KOPT-K1 (cell line): ENCODE data around the gene SLC25A25.
A peak's percentile ranks its signal among the peaks of the same experiment; 100 is the strongest.
"Not testable (repeated sequence)": the region's sequence is repeated elsewhere in the genome, so short reads cannot be mapped to it uniquely, and the experiment has no call there.

ENCODE experiments used
- H3K27ac ChIP-seq: fragments of 200-600 bp; sonication (generic); 2 replicates; pipeline ENCODE4 v1.5.1; 2016; ENCODE audit warnings: antibody characterized with exemption, mild to moderate bottlenecking, low read depth, low read length; ENCODE audit not compliant: poor library complexity, severe bottlenecking
- H3K36me3 ChIP-seq: fragments of 200-600 bp; sonication (generic); 2 replicates; pipeline ENCODE4 v1.5.1; 2017; ENCODE audit warnings: antibody characterized with exemption, mild to moderate bottlenecking, low read length, moderate library complexity; ENCODE audit not compliant: insufficient read depth
- H3K9me3 ChIP-seq: fragments of 200-600 bp; sonication (generic); 2 replicates; pipeline ENCODE4 v1.5.1; 2017; ENCODE audit warnings: antibody characterized with exemption, low read length, mild to moderate bottlenecking; ENCODE audit not compliant: insufficient read depth, poor library complexity, severe bottlenecking

The SLC25A25 gene

DNA sequence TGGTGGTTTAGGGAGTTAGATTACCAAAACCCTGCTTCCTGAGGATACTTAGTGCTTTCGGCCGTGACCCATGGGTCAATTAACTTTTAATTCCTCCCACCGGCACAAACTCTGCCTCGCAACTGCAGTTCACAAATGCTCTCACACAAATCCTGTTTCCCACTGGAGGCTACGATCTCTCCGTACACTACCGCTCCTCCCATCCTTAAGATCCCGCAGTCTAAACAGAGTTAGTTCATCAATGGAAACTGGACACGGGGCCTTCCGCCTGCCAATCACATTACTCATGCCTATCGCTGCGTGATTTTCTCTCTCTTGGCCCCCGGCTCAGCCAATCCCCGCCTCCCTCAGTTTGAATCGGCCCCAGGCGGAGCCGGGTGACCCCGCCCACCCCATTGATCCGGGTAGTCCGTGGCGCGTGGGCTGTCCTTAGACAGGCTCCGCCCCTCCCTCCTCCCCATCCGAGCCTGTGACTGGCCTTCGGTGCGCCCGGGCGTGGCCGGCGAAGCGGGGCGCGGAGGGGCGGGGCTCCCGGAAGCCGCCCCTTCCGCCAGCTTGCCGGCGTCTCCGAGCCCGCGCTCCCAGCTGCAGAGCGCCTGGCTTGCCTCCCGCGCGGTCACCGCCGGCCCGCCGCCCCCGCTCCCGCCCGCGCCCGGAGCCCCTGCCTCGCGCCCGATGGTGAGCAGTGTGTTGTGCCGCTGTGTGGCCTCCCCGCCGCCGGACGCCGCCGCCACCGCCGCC, at the start of gene SLC25A25:
SLC25A25 (plus strand) TSS at position 588 of the 741 bp plus-strand sequence; CDS start at position 676, 88 bp downstream.
- Histone ChIP-seq H3K36me3 (peaks cover 9% of the 10 kb centered on the region), H3K9me3 (no peaks in the 10 kb centered on the region), H3K27ac (peak within 1 kb of the TSS; percentile 89)

DNA sequence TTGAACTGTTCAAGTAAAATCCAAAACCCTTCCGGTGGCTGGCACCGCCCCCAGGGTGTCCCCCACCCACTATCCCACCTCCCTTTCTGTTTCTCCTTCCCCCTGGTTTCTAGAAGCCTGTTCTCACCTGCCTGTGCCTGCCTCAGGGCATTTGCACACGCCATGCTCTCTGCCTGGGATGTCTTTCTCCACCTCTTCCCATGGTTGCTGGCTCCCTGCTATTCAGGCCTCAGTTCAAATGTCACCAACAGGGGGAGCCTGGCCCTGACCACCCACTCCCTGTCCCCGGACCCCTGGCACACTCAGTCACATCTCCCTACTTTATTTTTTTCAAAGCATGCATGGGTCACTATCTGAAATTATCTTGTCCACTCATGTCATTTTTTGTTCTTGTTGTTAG, 47.3 kb upstream of the SLC25A25 start:
- H3K9me3 ChIP-seq: no peaks in the 10 kb centered on the region
- no peak overlapping the region for H3K27ac ChIP-seq
- no peaks in the 10 kb centered on the region for H3K36me3 ChIP-seq

DNA sequence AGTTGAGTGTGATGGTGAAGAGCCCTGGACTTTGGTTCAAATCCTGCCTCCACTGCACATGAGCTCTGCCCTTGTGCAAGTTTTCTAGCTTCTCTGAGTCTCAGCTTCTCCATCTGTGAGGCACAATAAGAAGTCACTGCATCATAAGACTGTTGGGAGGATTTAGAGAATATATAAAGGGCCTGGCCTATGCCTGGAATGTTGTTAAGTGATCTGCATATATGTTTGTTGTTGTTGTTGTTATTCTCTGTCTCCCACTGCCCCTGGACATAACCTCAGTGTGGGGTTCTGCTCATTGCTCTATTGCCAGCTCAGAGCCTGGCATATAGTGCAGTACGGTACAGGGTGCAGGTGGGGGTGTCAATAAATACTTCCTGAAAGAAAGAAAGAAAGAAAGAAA, 46.9 kb upstream of the SLC25A25 start:
- H3K36me3 ChIP-seq: no peaks in the 10 kb centered on the region

DNA sequence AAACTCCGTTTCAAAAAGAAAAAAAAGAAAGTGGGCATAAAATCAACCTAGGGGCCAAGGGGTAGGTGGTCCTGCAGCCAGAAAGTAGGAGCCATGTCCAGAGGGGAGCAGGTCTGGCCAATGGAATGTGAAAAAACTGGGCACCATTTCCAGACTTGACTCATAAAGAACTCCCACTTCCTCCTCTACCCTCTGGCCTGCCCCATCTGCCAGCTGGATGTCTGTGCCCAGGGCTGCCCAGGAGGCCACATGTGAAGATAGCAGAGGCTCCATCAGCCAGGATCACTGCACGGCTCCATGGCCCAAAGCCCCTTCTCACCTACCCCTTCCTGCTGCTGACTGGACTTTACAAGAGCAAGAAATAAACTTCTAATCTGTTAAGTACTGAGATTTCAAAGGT, 45.1 kb upstream of the SLC25A25 start:
- Histone ChIP-seq H3K9me3 (no peaks in the 10 kb centered on the region), H3K27ac (no peak overlapping the region), H3K36me3 (no peaks in the 10 kb centered on the region)

More for the DNA sequence above, 46.9 kb upstream of the SLC25A25 start:
- Histone ChIP-seq H3K27ac (no peak overlapping the region), H3K9me3 (no peaks in the 10 kb centered on the region)

DNA sequence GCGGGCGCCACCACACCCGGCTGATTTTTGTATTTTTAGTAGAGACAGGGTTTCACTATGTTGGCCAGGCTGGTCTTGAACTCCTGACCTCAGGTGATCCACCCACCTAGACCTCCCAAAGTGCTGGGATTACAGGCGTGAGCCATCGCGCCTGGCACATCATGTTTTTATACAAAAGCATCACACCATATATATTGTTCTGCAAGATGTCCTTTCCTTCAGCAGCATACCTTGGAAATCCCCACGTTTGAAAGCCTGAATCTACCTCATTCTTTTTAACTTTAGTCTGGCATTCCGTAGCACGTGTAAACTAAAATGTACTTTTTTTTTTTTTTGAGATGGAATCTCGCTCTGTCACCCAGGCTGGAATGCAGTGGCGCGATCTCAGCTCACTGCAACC, 44.4 kb upstream of the SLC25A25 start:
- not testable (repeated sequence) for H3K27ac ChIP-seq, H3K36me3 ChIP-seq, H3K9me3 ChIP-seq

DNA sequence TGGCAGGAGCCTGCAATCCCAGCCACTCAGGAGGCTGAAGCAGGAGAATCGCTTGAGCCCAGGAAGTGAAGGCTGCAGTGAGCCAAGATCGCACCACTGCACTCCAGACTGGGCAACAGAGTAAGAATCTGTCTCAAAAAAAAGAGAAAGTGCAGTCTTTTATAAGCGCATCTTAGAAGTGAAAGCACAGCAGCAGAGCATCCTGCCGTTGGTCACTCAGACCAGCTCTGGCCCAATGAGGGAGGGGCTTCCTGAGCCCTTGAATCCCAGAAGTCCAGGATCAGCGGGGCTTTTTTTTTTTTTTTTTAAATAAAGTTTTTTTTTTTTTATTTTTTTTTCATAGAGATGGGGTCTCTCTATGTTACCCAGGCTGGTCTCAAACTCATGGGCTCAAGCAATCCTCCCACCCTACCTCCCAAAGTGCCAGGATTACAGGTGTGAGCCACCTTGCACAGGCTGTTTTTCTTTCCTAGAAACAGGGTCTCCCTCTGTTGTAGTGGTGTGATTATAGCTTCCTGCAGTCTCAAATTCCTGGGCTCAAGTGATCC, 43.2 kb upstream of the SLC25A25 start:
- Histone ChIP-seq H3K36me3 (no peaks in the 10 kb centered on the region), H3K9me3 (no peaks in the 10 kb centered on the region), H3K27ac (peak overlapping the region; percentile 77)

DNA sequence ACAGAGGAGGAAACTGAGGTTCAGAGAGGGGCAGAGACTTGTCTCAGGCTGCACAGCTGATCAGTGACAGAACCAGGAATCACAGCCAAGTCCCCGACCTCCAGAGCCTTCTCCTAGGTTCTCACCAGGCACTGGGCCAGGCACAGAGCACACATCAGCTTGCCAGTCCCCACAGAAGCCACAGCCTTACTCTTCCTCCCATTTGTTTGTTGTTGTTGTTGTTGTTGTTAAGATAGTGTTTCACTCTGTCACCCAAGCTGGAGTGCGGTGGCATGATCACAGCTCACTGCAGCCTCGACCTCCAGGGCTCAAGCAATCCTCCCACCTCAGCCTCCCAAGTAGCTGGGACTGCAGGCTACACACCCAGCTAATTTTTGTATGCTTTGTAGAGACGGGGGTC, 42.3 kb upstream of the SLC25A25 start:
- Histone ChIP-seq H3K36me3 (no peaks in the 10 kb centered on the region), H3K27ac (peak overlapping the region; percentile 77), H3K9me3 (no peaks in the 10 kb centered on the region)

DNA sequence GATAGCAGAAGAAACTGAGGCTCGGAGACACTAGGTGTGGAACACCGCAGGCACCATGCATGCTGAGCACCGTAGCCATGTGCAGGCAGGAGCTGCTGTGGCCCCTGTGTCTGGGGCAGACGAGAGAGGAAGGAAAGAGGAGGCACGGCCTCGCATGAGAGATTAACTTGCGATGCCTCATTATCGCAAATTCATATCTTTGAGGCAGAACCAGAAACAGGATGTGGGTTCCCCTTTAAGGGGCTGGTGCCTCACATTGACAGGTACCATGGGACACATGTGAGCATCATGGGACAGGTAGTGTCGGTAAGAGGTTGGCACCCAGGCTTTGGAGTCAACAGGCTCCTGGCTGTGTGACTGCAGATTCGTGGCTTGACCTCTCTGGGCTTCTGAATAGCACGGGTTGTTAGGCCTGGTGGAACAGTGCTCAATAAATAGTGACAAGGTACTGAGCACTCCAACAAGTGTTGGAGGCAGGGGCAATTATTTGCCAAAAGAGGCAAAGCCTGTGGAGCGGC, 41.7 kb upstream of the SLC25A25 start:
- H3K36me3 ChIP-seq: no peaks in the 10 kb centered on the region
- peak overlapping the region; percentile 77 for H3K27ac ChIP-seq
- no peaks in the 10 kb centered on the region for H3K9me3 ChIP-seq

DNA sequence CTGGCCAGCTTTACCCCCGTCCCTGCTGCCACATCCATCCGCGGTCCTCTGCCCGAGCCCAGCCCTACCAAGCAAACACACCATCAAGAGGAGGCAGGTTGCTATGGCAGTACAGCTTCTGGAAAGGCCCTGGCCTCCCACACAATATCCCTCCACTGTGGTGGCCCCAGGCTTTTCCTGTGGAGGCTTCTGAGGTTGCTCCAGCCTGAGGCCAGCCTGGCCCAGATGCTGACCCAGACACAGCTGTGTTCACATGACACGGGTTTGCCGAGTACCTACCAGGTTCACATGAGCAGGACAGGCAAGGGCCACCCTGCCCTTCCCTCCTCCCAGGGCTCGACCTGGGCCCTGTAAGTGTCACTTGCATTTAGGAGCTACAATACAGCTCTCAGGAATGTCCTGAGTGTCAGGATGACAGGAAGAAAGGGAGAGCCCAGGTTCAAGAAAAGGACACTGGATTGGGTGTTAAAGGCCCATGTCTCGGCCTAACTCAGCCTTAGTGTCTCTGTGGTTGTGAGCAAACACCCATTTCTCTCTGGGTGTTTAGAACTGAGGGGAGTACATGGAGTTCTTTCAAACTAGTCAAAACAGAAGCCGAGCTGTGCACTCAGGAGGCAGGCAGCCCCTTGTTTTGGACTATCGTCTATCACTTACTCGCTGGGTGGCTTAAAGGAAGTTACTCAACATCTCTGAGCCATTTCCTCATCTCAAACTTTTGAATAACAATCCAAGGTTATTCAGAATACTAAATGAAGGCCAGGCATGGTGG, 41.1 kb upstream of the SLC25A25 start:
- Histone ChIP-seq H3K9me3 (no peaks in the 10 kb centered on the region), H3K36me3 (no peaks in the 10 kb centered on the region), H3K27ac (peak overlapping the region; percentile 77)

DNA sequence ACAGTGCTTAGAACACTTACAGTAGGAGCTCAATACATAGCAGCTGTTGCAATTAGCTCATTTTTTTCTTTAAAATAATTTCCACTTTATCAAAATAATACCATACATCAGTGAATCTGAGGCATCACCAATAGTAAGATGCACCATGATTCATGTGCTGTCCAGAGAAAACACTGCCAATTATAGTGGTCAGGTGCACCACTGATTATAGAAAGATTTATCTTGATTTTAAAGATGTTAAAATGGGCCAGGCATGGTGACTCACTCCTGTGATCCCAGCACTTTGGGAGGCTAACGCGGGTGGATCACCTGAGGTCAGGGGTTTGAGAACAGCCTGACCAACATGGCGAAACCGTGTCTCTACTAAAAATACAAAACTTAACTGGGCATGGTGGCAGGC, 40.3 kb upstream of the SLC25A25 start:
- Histone ChIP-seq H3K27ac (peak overlapping the region; percentile 77), H3K36me3 (no peaks in the 10 kb centered on the region), H3K9me3 (no peaks in the 10 kb centered on the region)

DNA sequence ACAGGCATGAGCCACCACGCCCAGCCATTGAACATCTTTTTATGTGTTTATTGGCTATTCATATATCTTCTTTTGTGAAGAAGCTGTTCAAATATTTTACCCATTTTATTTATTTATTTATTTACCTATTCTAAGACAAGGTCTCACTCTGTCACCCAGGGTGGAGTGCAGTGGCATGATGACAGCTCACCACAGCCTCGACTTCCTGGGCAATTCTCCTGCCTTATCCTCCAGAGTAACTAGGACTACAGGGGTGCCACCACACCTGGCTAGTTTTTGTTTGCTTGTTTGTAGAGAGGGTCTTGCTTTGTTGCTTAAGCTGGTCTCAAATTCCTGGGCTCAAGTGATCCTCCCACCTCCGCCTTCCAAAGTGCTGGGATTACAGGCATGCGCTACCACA, 34.4 kb upstream of the SLC25A25 start:
- no peaks in the 10 kb centered on the region for H3K9me3 ChIP-seq
- H3K36me3 ChIP-seq: no peaks in the 10 kb centered on the region
- no peak overlapping the region for H3K27ac ChIP-seq

DNA sequence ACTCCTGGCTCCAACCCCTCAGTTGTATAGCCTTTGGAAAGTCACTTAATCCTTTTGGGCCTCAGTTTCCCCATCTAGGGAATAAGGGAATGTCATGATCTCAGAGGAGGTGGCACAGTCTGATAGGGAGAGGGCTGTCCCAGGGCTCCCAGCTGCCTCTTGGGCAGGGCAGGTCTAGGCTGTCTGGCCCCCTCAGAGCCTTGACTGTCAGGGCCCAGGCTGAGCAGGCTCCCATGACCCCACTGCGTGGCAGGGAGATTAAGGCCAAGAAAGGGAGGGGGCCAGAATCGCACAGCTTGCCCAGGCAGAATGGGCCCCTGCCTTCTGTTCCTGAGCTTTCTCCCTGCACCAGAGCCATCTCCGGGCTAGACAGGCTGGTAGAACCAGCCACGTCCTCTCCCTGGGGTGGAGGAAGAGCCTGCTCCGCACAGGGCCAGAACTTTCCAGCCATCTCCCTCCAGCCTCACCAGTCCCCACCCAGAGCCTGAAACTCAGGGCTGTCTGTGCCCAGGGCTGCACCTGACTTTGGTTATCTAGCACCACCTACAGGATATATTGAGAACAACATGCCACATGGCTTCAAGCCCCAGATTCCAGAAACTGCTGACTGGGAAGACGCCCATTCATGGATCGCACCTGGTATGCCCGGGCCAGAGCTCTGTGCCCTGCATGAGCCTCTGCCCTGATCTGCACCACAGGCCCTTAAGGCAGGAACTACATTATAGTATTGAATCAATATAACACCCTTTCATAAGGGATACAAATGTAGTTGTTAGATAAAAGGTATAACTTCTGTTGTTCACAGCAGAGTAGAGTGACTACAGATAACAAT, 33.0 kb upstream of the SLC25A25 start:
- Histone ChIP-seq H3K36me3 (no peaks in the 10 kb centered on the region), H3K27ac (peak overlapping the region; percentile 30), H3K9me3 (no peaks in the 10 kb centered on the region)

DNA sequence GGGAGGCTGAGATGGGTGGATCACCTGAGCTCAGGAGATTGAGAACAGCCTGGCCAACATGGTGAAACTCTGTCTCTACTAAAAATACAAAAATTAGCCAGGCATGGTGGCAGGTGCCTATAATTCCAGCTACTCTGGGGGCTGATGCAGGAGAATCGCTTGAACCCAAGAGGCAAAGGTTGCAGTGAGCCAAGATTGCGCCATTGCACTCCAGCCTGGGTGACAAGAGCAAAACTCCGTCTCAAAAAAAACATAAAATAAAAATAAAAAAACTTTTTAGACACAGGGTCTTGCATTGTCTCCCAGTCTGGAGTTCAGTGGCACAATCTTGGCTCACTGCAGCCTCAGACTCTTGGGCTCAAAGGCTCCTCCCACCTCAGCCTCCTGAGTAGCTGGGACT, 31.5 kb upstream of the SLC25A25 start:
- H3K9me3 ChIP-seq, H3K36me3 ChIP-seq, H3K27ac ChIP-seq: not testable (repeated sequence)

DNA sequence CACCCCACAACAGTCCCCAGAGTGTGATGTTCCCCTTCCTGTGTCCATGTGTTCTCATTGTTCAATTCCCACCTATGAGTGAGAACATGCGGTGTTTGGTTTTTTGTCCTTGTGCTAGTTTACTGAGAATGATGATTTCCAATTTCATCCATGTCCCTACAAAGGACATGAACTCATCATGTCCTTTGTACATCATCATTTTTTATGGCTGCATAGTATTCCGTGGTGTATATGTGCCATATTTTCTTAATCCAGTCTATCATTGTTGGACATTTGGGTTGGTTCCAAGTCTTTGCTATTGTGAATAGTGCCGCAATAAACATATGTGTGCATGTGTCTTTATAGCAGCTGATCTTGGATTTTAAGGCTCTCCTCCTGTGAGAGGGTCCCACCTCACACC, 27.2 kb upstream of the SLC25A25 start:
- not testable (repeated sequence) for H3K36me3 ChIP-seq, H3K27ac ChIP-seq, H3K9me3 ChIP-seq

DNA sequence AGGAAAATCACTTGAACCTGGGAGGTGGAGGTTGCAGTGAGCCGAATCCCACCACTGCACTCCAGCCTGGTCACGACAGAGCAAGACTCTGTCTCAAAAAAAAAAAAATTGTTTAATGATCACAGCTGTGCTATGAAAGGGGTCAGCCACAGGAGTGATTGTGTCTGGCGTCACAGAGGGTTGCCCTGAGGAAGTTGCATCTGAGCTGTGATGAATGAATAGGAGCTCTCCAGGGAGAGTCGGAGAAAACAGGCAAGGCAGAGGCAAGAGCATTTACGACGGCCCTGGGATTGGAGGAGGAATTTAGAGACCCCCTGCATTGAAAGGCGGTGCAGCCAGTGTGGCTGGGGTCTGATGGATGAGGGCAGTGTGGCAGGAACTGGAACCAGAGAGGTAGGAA, 26.0 kb upstream of the SLC25A25 start:
- no peaks in the 10 kb centered on the region for H3K36me3 ChIP-seq
- no peak overlapping the region for H3K27ac ChIP-seq
- H3K9me3 ChIP-seq: no peaks in the 10 kb centered on the region
